Spleen (tissue), 11 donors: ENCODE results near the gene MED13L. TPM values are rescaled to one million over a fixed set of nuclear protein-coding genes. Genes with fewer than 3 reads are reported as not detected.
"Not testable (repeated sequence)": the region's sequence is repeated elsewhere in the genome, so short reads cannot be mapped to it uniquely, and the experiment has no call there.

Source experiments
- DNase-seq: peaks from one replicate; pipeline ENCODE4 v3.0.0-alpha.2; 2020
- H3K27ac ChIP-seq, 8 donors: fragments of 200-600 bp; sonication (generic) in 7 of 8; 1 replicate in 4 of 8; 2 replicates in 4 of 8; pipeline versions ENCODE4 v1.5.0 to v1.8.0; 2016 to 2021; ENCODE audit warnings: inconsistent platforms in 4 of 8, mild to moderate bottlenecking in 4 of 8, moderate library complexity in 1 of 8
- H3K27me3 ChIP-seq, 7 donors: fragments of 200-600 bp; sonication (generic) in 6 of 7; replicated peaks in 1 of 7; 1 replicate in 4 of 7; 2 replicates in 3 of 7; pipeline versions ENCODE4 v1.5.0 to v1.8.0; 2016 to 2021; ENCODE audit warnings: inconsistent platforms in 3 of 7, mild to moderate bottlenecking in 1 of 7
- H3K36me3 ChIP-seq, 6 donors: fragments of 200-600 bp; sonication (generic) in 5 of 6; 1 replicate in 4 of 6; 2 replicates in 2 of 6; pipeline versions ENCODE4 v1.5.0 to v1.8.0; 2016 to 2021; ENCODE audit warnings: inconsistent platforms in 2 of 6
- H3K4me1 ChIP-seq, 6 donors: fragments of 200-600 bp; sonication (generic) in 5 of 6; 1 replicate in 3 of 6; 2 replicates in 3 of 6; pipeline versions ENCODE4 v1.5.0 to v1.8.0; 2016 to 2021; ENCODE audit warnings: inconsistent platforms in 3 of 6
- H3K4me3 ChIP-seq, 8 donors: fragments of 200-600 bp; sonication (generic) in 7 of 8; 1 replicate in 4 of 8; 2 replicates in 4 of 8; pipeline versions ENCODE4 v1.5.0 to v1.8.0; 2016 to 2021; ENCODE audit warnings: inconsistent platforms in 4 of 8, mild to moderate bottlenecking in 4 of 8, moderate library complexity in 2 of 8
- H3K9me3 ChIP-seq, 8 donors: fragments of 200-600 bp; sonication (generic) in 7 of 8; 1 replicate in 4 of 8; 2 replicates in 4 of 8; pipeline versions ENCODE4 v1.5.0 to v1.8.0; 2016 to 2021; ENCODE audit warnings: inconsistent platforms in 4 of 8
- CTCF ChIP-seq, 11 experiments: fragments of 200-600 bp in 7 of 11; fragments of 450-650 bp in 4 of 11; sonication (generic) in 4 of 11; IDR thresholded peaks in 8 of 11; conservative IDR thresholded peaks in 3 of 11; 1 replicate in 7 of 11; 2 replicates in 4 of 11; pipeline versions ENCODE4 v1.4.0 to v1.8.0; 2016 to 2021; ENCODE audit warnings: antibody characterized with exemption in 11 of 11, inconsistent platforms in 4 of 11, mild to moderate bottlenecking in 1 of 11
- POLR2A ChIP-seq, 3 donors: fragments of 450-650 bp; IDR thresholded peaks; one replicate each; pipeline ENCODE4 v1.5.1; 2017; ENCODE audit warnings: antibody characterized with exemption in 3 of 3, mild to moderate bottlenecking in 1 of 3
- POLR2AphosphoS5 ChIP-seq, 3 donors: sonication (generic); formaldehyde crosslinking; IDR thresholded peaks; one replicate each; pipeline ENCODE4 v1.5.1; 2017; ENCODE audit warnings: antibody characterized with exemption in 3 of 3
- WGBS, 5 donors: extraction: QIAGEN DNeasy Blood & Tissue Kit in 3 of 5; methylation state at CpG; one replicate each; pipeline versions ENCODE4 v1.1.5 to v1.1.7; 2013 to 2018; 5-methylcytosine and 5-hydroxymethylcytosine counted together
- intact Hi-C: fragments of 100-400 bp; cut with DNase I; formaldehyde crosslinking; loops from one replicate; pipeline ENCODE4 v1.15.0; 2023; ENCODE audit warnings: low total_unique reads
- polyA plus RNA-seq, 3 donors: library from polyadenylated mRNA; stranded (reverse); fragments of 200-250 nt; gene quantifications; one replicate each; pipeline ENCODE4 v1.2.1, GENCODE V29; 2013
- total RNA-seq, 7 donors: library from RNA; depleted of rRNA in 3 of 7; stranded (reverse); fragments of >200 nt in 3 of 7; fragmentation: NEBNext Ultra II Directional in 4 of 7; extraction: Animal tissue kit (Norgen Biotek cat#: 25700) in 4 of 7; gene quantifications; one replicate each; pipeline versions ENCODE4 v1.1.0 to v1.2.1, GENCODE V29; 2016 to 2021
- donor health status: healthy with polysubstance abuse.
- donor health status: DM: no; HTN: no; CAD: no; lungs with moderate emphysema.
- donor health status: DM: no; HTN: no; CAD: no.
- donor health status: Bipolar disorder and iron deficiency.
- donor health status: healthy.
- donor health status: DM: no; HTN: no; CAD: no.
- donor health status: DM: yes; HTN: yes; CAD: no.

Gene MED13L
- total and polyA plus RNA-seq, 10 donors = 13.4 to 255 (median 185) TPM

GRCh38 chr12:116135209-116135930, 142.1 kb downstream of the MED13L start:
- H3K27me3 ChIP-seq = no peaks in the 10 kb centered on the region
- no peak overlapping the region for H3K27ac ChIP-seq
- no peak for DNase-seq
- H3K4me3 ChIP-seq = no peak overlapping the region
- intact Hi-C loops = no loop called here
- 71 to 80% (median 77%) methylated on average over 3 of the region's 3 CpGs for WGBS, 5 donors
- peaks cover 18 to 100% (median 72%) of the 10 kb centered on the region in 6 donors for H3K4me1 ChIP-seq
- H3K36me3 ChIP-seq = no peaks in the 10 kb centered on the region
- no peaks in the 10 kb centered on the region for H3K9me3 ChIP-seq
- no peak for TF ChIP-seq POLR2A (IDR thresholded peaks at IDR 0.05)
- no peak for TF ChIP-seq POLR2AphosphoS5 (IDR thresholded peaks at IDR 0.05)
- no peak for TF ChIP-seq CTCF (IDR thresholded peaks at IDR 0.05 in 8 of 11, conservative IDR thresholded peaks at IDR 0.05 in 3 of 11)

GRCh38 chr12:116133636-116134214, 143.8 kb downstream of the MED13L start:
- intact Hi-C loops = no loop called here
- peaks cover 18 to 100% (median 70%) of the 10 kb centered on the region in 6 donors for H3K4me1 ChIP-seq
- no peak for TF ChIP-seq CTCF (IDR thresholded peaks at IDR 0.05 in 8 of 11, conservative IDR thresholded peaks at IDR 0.05 in 3 of 11)
- TF ChIP-seq POLR2A (IDR thresholded peaks at IDR 0.05) = no peak
- TF ChIP-seq POLR2AphosphoS5 (IDR thresholded peaks at IDR 0.05) = no peak

GRCh38 chr12:116133149-116133548, 144.3 kb downstream of the MED13L start:
- Histone ChIP-seq H3K27me3 (no peaks in the 10 kb centered on the region), H3K4me3 (no peak overlapping the region), H3K9me3 (no peaks in the 10 kb centered on the region), H3K4me1 (peaks cover 18 to 100% (median 72%) of the 10 kb centered on the region in 6 donors), H3K36me3 (no peaks in the 10 kb centered on the region), H3K27ac (peak overlapping the region in 3 of 8 donors; percentile 17 to 31 (median 29))
- 44 to 59% (median 52%) methylated on average over 2 of the region's 2 CpGs for WGBS, 5 donors
- intact Hi-C loops = no loop called here
- no peak for DNase-seq
- TF ChIP-seq POLR2A (IDR thresholded peaks at IDR 0.05) = no peak
- no peak for TF ChIP-seq POLR2AphosphoS5 (IDR thresholded peaks at IDR 0.05)
- no peak for TF ChIP-seq CTCF (IDR thresholded peaks at IDR 0.05 in 8 of 11, conservative IDR thresholded peaks at IDR 0.05 in 3 of 11)

More at GRCh38 chr12:116133636-116134214, 143.8 kb downstream of the MED13L start:
- Histone ChIP-seq H3K27ac (peak overlapping the region in 1 of 8 donors; percentile 17), H3K9me3 (no peaks in the 10 kb centered on the region), H3K4me3 (no peak overlapping the region), H3K36me3 (no peaks in the 10 kb centered on the region), H3K27me3 (no peaks in the 10 kb centered on the region)
- 49 to 71% (median 65%) methylated on average over 4 of the region's 4 CpGs for WGBS, 5 donors
- no peak for DNase-seq

DNA sequence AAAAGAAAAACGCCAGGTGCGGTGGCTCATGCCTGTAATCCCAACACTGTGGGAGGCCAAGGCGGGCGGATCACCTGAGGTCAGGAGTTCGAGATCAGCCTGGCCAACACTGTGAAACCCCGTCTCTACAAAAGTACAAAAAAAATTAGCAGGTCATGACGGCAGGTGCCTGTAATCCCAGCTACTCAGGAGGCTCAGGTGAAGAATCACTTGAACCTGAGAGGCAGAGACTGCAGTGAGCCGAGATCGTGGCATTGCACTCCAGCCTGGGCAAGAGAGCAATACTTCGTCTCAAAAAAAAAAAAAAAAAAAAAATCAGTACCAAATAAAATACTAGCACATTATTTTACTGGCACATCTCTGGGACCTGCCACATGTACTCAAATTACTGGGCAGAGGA, 145.5 kb downstream of the MED13L start:
- H3K4me3 ChIP-seq, H3K27ac ChIP-seq, H3K36me3 ChIP-seq, H3K27me3 ChIP-seq, intact Hi-C loops, H3K9me3 ChIP-seq, DNase-seq: not testable (repeated sequence)
- H3K4me1 ChIP-seq = peaks cover 18 to 100% (median 76%) of the 10 kb centered on the region in 6 donors
- 92 to 97% (median 96%) methylated on average over 10 of the region's 10 CpGs for WGBS, 5 donors
